HUDEP-2 (cell line): ENCODE data around the gene CRY2.
"Not testable (repeated sequence)": the region's sequence is repeated elsewhere in the genome, so short reads cannot be mapped to it uniquely, and the experiment has no call there.

Experiments used
- DNase-seq, 76 experiments: peaks; one replicate each; lab custom pipeline; 2025; ENCODE audit not compliant: unreplicated experiment in 76 of 76; lab: John Stamatoyannopoulos, UW

CRY2 gene

DNA sequence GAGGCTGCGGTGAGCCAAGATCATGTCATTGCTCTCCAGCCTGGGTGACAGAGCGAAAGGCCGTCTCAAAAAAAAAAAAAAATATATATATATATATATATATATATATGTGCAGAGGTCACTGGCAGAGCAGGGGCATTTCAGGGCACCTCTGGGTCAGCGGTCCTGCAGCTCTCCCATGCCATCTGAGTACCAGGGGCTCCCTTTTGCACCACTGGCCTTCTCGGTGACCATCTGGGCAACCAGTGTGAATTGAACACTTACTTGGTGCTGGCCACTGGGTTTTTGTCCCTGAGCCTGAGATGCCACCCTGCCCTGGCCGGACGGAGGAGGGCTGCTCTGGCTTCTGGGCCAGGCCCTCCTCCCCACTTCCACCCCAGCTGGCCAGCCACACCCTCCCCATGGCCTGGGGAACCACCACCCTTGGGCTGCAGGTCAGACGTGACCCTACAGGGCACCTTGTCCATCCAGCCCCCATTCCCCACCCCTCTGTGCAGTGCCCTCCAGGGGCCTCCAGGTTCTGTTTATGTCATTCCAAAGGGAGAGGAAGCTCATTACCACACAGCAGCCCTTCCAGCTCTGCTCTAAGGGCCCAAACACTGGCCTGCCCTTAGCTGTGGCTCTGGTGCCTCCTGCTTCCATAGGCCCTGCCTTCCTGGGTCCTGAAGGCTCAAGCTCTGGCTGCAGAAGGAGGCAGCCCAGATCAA, 48.4 kb downstream of the CRY2 start:
- no peak for DNase-seq

DNA sequence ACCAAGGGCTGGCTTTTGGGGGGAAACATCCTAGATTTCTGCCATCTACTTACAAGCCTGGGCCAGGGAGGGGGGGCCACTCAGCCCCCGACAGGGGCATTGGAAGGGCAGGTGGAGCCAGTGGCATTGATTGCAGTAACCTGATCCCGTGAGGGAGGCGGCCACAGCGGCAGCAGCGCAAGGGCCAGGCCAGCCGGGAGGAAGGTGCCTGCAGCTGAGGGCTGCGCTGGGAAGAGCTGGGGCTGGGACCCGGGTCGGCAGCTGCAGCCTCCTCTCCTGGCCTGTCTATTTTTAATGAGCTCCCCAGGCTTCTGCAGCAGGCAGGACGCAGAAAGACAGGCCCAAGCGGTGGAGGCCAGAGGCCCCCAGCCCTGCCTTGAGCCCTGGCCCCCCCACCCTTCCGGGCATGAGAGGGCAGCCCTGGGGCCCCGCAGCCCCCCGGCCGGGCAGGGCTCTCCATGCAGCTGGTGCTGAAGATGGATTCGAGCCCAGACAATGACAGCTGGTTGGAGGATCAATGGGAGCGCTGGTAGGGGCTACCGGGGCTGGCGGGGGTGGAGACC, 49.2 kb downstream of the CRY2 start:
- DNase-seq = no peak

DNA sequence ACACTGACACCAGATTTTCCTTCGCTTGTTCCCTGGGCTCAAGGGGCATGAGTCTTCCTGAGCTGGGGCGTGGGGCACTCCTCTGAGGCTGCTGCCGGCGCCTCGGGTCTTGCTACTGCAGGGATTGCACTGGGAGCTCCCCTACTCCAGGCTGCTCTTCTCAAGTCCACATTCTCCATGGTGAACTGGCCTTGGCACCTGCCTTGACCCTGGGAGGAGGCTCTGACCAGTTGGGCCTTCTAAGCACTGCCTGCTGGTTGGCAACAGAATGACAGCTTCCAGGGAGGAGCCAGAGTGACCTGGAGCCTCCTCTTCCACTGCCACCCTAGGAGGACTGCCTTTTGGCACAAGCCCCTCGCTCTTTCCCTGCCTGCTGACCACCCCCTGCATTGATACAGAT, 50.3 kb downstream of the CRY2 start:
- no peak for DNase-seq

DNA sequence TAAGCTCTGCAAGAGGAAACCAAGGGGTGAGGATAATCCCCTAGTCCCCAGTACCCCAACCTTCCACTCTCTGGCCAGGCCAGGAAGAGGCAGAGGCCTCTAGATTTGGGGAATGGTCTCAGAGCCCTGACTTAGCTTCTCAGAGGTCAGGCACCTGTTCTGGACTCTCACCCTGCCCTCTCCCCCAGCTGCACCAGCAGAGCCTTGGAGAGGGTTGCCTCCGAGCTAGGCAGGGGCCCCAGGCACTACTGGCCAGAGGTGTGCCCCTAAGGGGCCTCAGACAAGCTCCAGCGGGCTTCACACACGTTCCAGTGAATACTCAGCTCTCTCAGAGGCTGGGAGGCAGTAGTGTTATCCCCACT, 51.8 kb downstream of the CRY2 start:
- no peak for DNase-seq

DNA sequence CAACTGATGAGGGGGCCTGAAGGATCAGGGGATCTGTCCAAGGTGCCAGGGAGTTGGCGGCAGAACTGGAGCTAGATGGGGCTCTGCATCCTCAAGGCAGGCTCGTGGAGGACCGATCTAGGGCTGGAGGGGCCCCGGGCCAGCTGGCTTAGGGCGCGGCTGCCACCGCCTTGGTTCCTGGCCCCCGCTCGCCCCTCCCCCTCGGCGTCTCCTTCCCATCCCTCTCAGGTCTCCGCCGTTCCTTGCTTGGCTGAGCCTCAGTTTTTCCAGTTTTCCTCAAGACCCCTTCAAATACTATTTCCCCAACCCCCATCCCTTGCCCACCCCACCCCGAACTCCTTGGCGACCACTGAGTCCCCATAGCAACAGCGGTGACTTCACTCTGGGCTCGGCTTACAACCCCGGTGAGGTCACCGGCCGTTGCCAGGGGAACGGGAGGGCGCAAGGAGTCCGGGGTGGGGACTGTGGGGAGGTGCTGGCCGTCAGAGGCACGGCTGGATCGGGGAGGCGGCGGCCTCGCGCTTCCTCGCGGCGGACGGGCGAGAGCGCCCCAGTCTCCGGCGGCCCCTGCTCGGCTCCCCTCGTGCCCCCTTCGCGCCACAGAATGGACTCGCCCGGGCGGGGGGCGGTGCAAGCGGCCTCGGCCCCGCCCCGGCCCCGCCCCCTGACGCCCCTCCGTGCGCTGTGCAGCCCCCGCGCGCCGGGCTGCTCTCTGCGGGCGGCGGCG, 52.3 kb downstream of the CRY2 start:
- peak in 46 of 76 experiments; percentile 4 to 67 (median 37) for DNase-seq

DNA sequence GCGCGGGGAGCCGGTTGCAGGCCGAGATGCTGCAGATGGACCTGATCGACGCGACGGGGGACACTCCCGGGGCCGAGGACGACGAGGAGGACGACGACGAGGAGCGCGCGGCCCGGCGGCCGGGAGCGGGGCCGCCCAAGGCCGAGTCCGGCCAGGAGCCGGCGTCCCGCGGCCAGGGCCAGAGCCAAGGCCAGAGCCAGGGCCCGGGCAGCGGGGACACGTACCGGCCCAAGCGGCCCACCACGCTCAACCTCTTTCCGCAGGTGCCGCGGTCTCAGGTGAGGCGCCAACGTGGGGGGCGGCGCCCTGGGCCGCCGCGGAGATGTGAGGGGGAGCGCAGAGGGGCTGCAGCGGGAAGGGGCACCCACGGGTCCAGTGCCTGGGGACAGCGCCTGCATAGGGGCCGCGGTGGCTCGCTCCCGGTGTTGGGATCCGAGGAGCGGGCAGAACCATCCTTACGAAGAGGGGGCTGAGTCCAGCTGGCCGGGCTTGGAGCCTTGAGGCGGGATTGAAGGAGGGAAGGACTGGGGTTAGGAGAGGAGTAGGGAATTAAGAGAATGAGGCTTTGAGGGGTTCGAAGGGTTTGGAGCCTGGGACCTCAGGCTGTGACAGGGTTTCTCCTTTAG, 53.0 kb downstream of the CRY2 start:
- not testable (repeated sequence) for DNase-seq

DNA sequence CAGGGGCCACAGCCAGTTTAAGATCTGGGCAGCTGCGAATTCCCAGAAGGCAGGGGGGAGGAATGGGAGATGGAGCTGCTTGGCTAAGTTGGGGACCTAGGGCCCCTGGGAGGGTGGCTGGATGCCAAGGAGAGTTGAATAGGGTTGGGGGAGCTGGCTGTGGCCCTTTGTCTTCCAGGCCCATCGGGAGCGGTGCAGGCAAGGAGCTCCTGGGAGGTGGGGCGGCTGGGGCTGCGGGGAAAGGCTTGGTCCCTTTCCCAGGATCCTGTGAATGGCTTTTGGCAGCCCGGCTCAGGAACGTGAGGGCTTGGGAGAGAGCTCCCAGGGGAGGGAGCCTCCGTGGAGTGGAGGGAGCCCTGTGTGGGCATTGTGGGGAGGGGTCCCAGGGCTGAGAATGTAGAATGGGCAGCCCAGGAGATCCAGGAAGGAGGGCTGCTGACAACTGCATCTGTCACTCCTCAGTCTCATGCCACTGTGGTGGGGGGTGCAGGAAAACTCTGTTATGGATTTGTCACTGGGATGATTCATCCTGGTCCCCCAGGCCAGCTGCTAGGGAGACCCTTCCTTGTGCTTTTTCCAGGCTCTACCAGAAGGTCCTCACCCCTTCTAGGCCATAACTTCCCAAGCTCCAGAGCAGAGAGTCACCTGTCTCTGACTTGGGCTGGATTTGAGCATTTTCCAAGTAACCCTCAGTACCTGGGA, 53.8 kb downstream of the CRY2 start:
- DNase-seq = no peak

DNA sequence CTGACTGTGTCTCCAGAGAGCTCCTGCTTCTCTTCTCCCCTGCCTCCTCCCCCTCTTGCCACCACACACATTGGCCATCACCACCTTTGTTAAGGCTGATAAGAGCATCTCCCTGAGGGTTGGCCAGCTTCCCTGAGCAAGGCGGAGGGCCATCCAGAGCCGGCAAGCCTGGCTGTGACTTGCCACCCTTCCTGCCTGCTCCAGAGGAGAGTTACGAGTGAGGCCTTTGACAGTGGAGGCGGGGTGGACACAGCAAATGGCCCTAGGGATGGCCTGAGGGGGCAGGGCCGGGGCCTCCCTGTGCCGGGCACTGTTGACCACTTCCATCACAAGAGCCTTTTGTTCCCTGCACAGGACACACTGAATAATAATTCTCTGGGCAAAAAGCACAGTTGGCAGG, 54.4 kb downstream of the CRY2 start:
- peak in 55 of 76 experiments; percentile 6 to 71 (median 41) for DNase-seq

DNA sequence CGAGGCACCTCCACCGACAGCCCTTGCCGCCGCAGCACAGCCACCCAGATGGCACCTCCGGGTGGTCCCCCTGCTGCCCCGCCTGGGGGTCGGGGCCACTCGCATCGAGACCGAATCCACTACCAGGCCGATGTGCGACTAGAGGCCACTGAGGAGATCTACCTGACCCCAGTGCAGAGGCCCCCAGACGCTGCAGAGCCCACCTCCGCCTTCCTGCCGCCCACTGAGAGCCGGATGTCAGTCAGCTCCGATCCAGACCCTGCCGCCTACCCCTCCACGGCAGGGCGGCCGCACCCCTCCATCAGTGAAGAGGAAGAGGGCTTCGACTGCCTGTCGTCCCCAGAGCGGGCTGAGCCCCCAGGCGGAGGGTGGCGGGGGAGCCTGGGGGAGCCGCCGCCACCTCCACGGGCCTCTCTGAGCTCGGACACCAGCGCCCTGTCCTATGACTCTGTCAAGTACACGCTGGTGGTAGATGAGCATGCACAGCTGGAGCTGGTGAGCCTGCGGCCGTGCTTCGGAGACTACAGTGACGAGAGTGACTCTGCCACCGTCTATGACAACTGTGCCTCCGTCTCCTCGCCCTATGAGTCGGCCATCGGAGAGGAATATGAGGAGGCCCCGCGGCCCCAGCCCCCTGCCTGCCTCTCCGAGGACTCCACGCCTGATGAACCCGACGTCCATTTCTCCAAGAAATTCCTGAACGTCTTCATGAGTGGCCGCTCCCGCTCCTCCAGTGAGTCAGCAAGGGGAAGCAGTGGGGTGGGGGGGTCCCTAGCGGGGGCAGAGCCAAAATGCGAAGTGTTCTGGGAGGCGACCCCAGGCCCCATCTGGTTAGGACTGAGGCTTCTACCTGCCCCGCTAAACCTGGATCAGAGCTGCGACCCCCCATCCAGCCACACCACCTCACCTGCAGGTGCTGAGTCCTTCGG, 55.4 kb downstream of the CRY2 start:
- no peak for DNase-seq

DNA sequence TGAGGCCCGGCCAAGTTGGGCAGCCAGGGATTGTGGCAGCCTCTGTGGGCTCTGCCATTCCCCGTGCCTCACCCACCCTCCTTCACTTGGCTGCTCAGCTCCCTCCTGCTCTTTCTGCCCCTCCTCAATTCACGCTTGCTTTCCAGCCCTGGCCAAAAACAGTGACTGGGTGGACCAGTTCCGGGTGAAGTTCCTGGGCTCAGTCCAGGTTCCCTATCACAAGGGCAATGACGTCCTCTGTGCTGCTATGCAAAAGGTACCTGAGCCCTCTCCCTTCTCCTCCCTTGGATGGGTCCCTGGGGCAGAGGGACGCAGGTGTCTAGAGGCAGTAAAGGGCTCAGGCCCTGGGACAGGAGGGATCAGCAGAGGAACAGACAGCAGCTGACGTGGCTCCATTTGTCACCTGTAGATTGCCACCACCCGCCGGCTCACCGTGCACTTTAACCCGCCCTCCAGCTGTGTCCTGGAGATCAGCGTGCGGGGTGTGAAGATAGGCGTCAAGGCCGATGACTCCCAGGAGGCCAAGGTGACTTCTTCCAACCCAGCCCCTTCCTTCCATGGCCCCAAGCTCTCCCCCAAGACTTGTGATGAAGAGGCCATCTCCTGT, 57.1 kb downstream of the CRY2 start:
- DNase-seq = no peak

DNA sequence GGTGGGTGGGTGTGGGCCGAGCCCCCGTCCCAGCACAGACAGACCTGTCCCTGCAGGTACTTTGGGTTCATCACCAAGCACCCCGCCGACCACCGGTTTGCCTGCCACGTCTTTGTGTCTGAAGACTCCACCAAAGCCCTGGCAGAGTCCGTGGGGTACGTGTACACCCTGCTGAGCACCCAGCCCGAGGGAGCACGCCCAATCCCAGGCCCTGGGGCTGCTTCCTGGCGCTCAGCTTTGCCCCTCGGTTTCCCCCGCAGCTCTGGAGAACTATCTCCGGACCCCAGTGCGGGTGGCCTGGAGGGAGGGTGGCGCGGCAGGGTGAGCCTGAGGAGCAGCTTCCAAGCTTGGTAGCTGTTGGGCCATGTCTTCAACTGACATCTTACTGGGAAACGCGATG, 57.8 kb downstream of the CRY2 start:
- DNase-seq = no peak

DNA sequence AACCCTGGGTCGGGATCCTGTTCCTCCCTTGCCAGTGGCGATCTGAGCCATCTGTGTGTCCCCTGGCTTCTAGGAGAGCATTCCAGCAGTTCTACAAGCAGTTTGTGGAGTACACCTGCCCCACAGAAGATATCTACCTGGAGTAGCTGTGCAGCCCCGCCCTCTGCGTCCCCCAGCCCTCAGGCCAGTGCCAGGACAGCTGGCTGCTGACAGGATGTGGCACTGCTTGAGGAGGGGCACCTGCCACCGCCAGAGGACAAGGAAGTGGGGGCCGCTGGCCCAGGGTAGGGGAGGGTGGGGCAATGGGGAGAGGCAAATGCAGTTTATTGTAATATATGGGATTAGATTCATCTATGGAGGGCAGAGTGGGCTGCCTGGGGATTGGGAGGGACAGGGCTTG, 58.3 kb downstream of the CRY2 start:
- not testable (repeated sequence) for DNase-seq

DNA sequence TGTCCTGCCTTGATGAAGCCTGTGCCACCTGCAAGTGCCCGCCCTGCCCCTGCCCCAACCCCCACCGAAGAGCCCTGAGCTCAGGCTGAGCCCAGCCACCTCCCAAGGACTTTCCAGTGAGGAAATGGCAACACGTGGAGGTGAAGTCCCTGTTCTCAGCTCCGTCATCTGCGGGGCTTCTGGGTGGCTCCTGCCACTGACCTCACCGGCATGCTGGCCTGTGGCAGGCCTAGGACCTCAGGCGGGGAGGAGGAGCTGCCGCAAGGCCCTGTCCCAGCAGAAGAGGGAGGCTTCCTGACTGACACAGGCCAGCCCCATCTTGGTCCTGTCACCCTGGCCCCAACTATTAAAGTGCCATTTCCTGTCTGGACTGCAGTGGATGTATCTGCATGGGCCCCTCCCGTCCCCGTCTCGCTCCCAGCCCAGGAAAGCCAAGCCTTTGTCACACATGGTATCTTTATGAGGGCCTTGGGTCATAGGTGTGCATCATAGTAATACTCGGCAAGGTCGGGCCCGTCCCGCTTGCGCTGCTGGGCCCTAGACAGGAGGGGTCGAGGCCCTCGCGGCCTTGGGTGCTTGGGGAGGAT, 58.9 kb downstream of the CRY2 start:
- DNase-seq = no peak

DNA sequence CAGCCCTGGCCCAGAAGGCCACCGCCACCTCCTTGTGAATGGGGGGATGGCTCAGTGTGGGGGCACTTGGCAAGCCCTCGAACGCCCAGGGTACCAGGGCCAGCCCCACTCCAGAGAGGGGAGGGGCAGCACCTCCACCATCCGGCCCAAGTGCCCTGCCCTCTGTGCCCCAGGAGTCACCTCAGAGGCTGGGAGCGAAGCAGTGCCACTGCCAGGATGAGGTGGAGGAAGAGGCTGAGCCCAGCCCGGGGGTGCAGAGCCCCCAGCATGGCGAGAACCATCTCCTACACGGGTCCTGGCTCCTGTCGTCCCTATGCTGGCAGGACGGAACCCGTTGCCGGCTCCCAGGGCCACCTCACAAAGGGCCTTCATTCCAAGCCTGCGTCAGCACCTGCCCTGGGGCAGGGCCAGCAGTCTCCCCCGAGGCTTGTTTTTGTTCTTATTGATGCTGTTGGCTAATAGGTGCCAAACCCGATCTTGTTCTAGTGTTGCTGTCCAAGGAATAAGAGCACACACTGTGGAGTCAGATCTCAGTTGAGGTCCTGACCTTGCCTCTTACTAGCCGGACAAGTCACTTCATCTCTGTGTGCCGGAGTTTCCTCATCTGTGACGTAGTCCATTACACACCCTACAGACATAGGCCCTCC, 59.8 kb downstream of the CRY2 start, which contains the start of gene FREY1:
Gene FREY1 (minus strand): TSS at position 307 of the 647 bp plus-strand sequence. CDS start 26 bp downstream, at position 281.
- DNase-seq = no peak

DNA sequence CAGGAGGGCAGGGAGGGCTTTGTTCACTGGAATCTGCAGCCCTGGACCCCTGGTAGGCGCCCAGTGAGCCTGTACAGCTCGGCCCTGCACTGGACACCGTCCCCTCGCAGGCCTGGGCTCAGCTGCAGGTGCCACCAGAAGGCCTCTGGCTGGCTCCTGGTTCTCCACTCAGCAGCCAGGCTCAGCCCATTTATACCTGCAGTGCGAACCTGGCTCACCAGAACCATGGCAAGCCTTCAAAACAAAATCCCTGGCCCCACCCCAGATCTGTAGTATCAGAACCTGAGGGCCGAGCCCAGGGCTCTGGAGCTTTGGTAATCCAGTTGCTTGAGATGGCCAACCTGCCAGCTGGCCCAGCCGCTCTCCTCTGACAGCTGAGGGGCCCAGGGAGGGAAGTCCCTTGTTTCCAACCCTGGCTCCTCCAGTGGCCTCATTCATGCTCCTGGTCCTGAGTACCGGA, 60.7 kb downstream of the CRY2 start:
- DNase-seq = no peak

DNA sequence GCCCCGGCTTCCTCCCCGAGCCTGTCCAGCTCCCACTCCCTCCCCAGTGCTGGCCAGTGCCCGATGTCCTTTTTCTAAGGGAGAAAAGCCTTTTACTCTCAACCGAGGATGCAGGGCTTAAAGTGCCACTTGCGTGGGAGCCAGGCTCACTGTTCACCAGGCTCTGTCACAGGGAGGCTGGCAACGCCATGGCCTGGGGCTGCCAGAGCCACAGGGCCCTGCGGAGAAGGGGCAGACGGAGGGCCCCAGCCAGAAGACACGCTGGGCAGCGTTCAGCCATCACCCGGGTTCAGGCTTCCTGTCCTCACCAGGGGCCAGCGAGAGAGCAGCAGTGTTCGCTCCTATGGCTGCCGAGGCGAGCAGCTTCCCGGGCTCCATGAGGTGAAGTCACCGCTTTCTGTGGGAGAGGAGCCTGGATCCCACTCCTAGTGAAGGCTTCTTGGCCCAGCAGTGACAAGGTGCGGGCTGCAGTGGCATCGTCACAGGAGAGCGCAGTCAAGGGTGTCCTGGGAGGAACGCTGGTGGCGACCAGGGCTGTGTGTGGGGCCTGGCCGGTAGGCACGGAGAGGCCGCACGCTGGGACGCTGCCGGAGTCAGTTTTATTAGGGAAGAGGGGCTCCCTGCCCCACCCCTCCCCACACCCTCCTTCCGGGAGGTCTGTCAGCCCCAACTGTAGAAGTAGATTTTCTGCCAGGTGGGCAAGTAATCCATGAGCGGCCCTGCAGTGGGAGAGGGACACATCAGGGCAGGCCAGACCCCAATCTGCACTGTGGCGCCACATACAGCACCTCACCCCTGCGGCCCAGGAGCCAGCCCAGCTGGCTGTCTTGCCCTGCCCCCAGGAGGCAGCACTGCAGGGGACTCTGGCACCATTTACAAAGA, 62.6 kb downstream of the CRY2 start:
- DNase-seq = no peak

DNA sequence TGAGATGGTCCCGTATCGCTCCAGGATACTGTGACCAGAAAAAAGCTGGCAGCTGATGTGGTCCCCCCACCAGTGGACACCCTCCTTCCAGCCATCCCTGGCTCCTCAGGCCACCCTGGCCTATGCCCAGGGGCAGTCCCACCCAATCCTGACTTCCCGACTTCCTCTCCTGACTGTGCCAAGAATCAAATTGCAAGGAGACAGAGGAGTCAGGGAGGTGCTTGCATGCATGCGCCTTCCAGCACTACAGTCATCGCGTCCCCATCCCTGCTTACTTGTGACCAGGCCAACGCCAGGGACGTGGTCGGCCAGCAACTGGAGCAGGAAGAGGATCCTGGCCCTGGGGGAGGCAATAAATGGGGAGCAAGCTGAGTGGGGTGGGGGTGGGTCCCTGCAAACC, 63.3 kb downstream of the CRY2 start:
- DNase-seq = no peak

DNA sequence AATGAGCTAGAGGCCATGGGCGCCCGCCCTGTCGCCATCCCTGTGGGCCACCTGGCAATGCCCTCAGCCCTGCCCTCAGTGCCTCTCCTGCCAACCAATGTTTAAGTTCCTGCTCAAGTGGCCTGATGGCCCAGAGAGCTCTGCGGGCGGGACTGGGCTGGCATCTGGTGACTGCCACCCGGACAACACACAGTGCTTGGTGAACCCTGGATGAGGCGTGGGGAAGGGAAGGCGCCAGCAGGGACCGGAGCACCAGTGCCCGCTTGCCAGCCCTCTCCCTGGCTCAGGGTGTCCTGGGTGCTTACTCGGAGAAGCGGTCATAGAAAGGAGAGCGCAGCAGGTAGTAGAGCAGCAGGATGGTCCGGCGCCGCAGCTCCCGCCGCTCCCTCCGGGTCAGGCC, 66.2 kb downstream of the CRY2 start:
- no peak for DNase-seq
